GM19240 (cell line): ENCODE measurements around the gene ABCC5.
"Not testable (repeated sequence)": the region's sequence is repeated elsewhere in the genome, so short reads cannot be mapped to it uniquely, and the experiment has no call there.

Experiments
- DNase-seq: peaks from one replicate; pipeline ENCODE4 v3.0.0; 2011; ENCODE audit warnings: low spot score; ENCODE audit not compliant: insufficient read length

The ABCC5 gene

DNA sequence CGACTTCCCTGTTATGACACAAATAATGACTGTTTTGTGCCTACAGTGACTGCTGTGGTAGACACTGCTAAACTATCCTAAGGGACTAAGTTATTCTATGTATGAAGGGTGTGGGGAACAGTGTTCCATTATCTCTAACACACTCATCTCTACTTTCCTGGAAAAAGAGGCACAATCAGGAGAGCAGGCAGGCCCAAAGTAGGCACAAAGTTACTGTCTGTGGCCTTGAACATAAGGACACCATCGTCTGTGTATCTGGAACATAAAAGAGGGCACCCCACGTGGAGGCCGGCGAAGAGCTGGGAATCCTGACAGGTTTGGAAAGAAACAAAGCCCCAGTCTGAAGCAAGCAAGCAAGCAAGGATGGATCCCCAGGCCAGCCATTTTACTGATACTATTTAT, 1.5 kb downstream of the ABCC5 start:
- no peak for DNase-seq

GRCh38 chr3:184015381-184016019, 2.2 kb downstream of the ABCC5 start:
- DNase-seq, result no peak

DNA sequence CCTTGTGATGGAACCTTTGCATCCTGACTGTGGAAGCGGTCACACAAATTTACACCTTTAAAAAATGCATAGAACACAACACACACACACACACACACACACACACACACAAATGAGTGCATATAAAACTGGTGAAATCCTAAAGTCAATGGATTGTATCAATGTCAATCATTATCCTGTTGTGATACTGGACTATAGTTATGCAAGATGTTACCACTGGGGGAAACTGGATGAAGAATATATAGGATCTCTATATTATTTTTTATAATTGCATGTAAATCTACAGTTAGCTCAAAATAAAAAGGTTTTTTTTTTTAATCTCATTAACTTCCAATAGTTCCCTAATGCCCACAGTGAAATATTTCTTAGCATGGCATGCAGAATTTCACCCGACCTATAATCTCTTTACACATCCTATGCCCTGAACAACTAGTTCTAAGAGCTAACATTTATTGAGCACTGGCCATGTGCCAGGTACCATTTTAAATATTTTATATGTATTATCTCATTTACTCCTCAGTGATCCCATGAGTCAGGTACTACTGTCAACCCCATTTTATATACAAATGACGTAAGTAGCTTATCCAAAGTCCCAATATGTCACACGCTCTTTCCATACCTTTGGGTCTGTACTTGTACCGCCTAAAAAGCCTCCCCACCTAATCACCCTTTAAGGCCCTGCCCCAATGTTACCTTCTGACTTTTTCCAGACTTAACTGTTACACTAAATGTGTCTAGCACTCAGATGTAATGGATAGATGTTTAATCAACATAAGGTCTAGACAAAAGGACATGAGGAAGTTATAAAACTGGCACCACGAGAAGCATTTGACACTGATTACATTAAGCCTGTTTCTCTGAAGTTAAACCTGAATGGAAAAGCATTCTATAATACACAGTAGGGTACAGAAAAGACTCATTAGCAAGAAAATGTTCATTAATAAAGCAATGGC, 5.5 kb downstream of the ABCC5 start:
- DNase-seq, result no peak

DNA sequence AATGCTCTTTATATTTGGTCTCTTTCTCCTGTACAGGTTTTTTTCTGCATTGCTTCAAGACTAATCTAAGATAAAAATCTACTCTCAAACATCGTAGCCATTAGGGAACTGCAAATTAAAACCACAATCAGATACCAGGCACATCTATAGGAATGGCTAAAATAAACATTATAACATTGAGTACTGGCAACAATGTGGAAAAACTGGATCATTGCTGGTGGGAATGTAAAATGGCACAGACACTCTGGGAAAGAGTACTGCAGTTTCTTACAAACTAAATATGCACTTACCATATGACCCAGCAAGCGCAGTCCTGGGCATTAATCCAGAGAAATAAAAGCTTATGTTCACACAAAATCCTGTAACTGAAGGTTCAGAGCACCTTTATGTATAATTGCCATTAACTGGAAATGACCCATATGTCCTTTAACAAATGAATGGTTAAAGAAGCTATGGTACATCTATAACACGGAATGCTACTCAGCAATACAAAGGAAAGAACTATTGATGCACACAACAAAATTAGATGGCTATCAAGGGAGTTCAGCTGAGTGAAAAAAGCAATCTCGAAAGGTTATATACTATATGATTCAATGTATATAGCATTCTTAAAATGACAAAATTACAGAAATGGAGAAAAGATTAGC, 6.3 kb downstream of the ABCC5 start:
- DNase-seq, result no peak

- no peak for DNase-seq
Measured at GRCh38 chr3:184008161-184008560, 9.5 kb downstream of the ABCC5 start.

DNA sequence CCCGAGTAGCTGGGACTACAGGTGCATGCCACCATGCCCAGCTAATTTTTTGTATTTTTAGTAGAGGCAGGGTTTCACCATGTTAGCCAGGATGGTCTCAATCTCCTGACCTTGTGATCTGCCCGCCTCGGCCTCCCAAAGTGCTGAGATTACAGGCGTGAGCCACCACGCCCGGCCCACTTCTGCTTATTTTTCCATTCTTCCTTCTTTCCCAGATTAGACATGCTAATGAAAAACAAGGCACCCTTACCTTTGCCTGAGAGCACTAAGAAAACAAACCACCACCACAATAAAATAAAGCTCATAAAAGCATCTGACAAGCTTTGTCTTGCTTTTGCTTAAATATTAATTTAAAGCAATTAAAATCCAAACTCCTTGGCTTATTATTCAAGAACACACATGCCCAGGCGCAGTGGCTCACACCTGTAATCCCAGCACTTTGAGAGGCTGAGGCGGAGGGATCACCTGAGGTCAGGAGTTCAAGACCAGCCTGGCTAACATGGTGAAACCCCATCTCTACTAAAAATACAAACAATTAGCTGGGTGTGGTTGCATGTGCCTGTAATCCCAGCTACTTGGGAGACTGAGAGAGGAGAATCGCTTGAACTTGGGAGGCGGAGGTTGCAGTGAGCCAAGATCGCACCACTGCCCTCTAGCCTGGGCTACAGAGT, 10.4 kb downstream of the ABCC5 start:
- DNase-seq, result not testable (repeated sequence)

- peak; percentile 39 for DNase-seq
Measured at GRCh38 chr3:184005941-184006507, 11.7 kb downstream of the ABCC5 start.

- DNase-seq, result no peak
Measured at GRCh38 chr3:184004476-184004875, 13.2 kb downstream of the ABCC5 start.

DNA sequence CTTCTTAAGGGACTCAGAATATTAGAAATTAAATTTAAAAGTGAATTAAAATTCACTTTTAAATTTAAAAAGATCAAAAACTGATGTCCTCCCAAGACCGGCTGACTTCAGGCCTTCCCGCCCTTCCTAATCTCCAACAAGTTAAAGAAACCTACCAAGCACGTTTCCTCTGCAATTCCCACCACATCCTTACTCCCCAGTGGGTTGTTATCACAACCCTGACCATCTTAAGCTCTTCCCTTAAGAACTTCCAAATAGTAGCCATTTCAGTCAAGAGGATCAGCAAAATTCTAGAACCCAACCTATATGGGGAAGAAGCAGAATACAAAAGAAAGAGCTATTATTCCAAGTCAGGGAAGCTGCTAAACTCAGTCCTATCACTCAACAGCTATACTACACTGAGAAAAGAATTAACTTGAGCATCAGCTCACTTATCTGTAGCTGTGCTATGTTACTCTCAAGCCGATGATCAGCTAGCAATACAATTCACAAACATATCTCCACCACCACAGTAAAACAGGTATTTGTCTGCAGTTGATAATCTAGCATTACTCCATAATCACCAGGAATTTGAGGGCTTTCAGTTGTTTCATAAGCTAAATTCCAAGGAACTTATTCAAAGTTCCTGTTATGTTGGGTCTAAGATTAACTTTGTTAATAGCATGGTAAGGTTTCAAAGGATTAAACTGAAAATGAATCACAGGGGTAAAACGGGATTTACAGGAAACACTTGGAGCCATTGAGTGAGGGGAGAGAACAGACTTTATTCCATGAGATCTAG, 14.3 kb downstream of the ABCC5 start:
- no peak for DNase-seq

DNA sequence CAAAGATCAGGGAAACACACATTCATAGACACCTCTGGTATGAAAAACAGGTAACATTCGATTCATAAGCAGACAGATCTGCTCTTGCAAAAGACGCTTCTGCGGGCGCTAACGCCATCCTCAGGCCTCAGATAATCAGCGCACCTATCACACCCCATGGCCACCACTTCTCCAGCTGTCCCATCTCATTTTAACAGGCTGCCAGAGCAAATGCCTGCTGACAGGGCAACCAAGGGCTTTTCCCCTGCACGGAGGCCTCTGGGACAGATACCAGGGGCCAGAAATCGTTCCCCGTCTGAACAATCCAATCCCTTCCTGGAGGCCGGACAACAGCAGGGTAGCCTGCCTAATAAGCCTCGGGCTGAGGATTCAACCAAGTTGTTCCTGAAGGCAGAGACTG, 15.2 kb downstream of the ABCC5 start:
- DNase-seq, result no peak

DNA sequence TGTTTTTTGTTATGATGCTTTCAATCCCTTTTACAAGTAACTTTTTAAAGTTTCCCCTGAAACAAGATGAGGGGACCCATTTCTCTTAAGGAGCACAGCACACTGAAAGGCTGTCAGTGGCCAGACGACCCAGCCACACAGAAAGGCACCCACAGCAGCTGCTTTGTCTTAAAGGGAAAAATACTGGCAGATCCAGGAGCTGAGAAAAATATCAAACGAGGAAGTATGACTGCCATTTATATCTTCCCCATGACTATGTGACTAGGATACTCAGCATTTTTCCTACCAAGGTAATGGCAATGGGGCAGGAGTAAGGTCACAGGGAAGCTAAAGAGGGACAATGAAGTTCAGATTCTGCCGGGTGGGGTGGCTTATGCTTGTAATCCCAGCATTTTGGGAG, 15.9 kb downstream of the ABCC5 start:
- DNase-seq, result no peak

GRCh38 chr3:183991403-183991802, 26.3 kb downstream of the ABCC5 start:
- DNase-seq, result no peak

- DNase-seq, result no peak
Measured at GRCh38 chr3:183988216-183988790, 29.4 kb downstream of the ABCC5 start.

DNA sequence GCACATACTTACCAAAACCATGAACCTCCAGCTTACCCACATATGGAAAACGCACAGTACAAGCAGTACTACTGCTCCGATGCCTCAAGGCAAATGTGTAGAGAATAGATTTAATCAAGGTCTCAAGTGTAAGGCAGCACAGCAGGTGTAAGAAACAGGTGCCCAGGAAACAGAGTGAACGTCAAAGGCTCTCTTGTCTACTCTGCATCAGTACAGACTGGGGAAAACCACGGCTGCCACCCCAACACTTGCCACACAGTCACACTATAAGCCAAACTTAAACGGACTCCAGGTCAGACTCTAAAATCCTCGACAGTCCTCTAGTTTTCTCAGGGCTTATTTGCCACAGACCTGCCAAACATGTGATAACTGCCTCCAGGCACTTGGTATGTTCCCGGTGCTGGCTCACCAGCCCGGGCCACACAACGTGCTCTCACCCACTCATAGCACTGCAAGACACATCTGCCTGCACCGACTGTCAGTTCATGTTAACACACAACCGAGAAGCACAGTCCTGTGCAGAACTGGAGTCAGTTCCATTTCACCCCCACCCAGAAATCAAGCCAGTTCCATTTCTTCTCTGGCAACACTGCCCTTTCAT, 30.6 kb downstream of the ABCC5 start:
- DNase-seq, result no peak

GRCh38 chr3:183984749-183985729, 32.6 kb downstream of the ABCC5 start:
- no peak for DNase-seq

- no peak for DNase-seq
Measured at GRCh38 chr3:183984127-183984740, 33.5 kb downstream of the ABCC5 start.

GRCh38 chr3:183981990-183982644, 35.6 kb downstream of the ABCC5 start:
- no peak for DNase-seq

DNA sequence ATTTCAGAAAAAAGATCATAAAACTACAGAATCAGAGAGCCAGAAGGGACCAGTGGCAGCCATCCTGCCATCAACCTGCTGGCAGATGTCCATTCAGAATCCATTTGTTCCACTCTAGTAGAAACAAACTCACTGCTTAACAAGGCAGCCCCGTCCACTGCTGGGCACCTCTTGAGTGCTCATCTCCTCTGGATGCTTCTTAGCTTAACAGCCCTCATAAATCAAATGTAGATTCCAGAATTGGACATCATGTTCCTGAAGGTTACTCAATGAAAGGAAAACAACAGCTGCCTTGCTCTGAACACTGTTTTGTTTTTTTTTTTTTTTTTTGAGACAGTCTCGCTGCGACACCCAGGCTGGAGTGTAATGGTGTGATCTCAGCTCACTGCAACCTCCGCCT, 37.3 kb downstream of the ABCC5 start:
- no peak for DNase-seq
